Left ventricle myocardium inferior (tissue), 1 donor: ENCODE measurements around the gene SLC2A13. TPM values are rescaled to one million over a fixed set of nuclear protein-coding genes. Genes with fewer than 3 reads are reported as not detected.

Experiments used
- DNase-seq: peaks from one replicate; pipeline ENCODE4 v3.0.0-alpha.2; 2020
- H3K27ac ChIP-seq: fragments of 200-600 bp; replicated peaks from 2 replicates; pipeline ENCODE4 v1.8.0; 2021
- H3K27me3 ChIP-seq: fragments of 200-600 bp; 2 replicates; pipeline ENCODE4 v1.8.0; 2021; ENCODE audit warnings: low read depth
- H3K36me3 ChIP-seq: fragments of 200-600 bp; 2 replicates; pipeline ENCODE4 v1.8.0; 2021
- H3K4me1 ChIP-seq: fragments of 200-600 bp; 2 replicates; pipeline ENCODE4 v1.8.0; 2021
- H3K4me3 ChIP-seq: fragments of 200-600 bp; 2 replicates; pipeline ENCODE4 v1.8.0; 2021; ENCODE audit warnings: mild to moderate bottlenecking, moderate library complexity
- H3K9me3 ChIP-seq: fragments of 200-600 bp; replicated peaks from 2 replicates; pipeline ENCODE4 v1.8.0; 2021
- intact Hi-C: fragments of 100-400 bp; cut with micrococcal nuclease; formaldehyde crosslinking; loops from one replicate; pipeline ENCODE4 v1.11.0; 2022
- total RNA-seq: library from RNA; stranded (reverse); fragmentation: NEBNext Ultra II Directional; extraction: Animal tissue kit (Norgen Biotek cat#: 25700); gene quantifications from one replicate; pipeline ENCODE4 v1.2.1, GENCODE V29; 2021
- TF ChIP-seq, protein P1 (sequence below): fragments of 200-600 bp; IDR thresholded peaks from 2 replicates; pipeline ENCODE4 v1.8.0; 2021; ENCODE audit warnings: antibody characterized with exemption, mild to moderate bottlenecking, borderline replicate concordance
- donor health status: DM: no; HTN: yes; CAD: no; lungs with severe emphysema.

The SLC2A13 gene
- total RNA-seq, 1 donor from 2014 or later: 5.5 TPM

DNA sequence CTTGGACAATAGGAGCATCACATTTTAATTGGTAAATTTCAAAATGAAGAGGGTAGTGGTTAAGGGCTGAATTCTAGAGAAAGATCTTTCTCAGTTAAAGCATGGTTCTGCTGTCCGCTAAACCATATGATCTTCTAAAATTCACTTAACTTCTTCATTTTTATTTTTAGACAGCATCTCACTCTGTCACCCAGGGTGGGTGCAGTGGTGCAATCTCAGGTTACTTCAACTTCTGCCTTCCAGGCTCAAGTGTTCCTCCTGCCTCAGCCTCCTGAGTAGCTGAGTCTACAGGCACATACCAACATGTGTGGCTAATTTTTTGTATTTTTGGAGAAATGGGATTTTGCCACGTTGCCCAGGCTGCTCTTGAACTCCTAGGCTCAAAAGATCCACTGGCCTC is 259.6 kb downstream of the SLC2A13 start:
- intact Hi-C loops: no loop called here
- H3K9me3 ChIP-seq: no peaks in the 10 kb centered on the region
- no peaks in the 10 kb centered on the region for H3K36me3 ChIP-seq
- no peak overlapping the region for H3K4me3 ChIP-seq
- H3K27ac ChIP-seq: no peak overlapping the region
- DNase-seq: no peak
- TF ChIP-seq, protein P1, sequence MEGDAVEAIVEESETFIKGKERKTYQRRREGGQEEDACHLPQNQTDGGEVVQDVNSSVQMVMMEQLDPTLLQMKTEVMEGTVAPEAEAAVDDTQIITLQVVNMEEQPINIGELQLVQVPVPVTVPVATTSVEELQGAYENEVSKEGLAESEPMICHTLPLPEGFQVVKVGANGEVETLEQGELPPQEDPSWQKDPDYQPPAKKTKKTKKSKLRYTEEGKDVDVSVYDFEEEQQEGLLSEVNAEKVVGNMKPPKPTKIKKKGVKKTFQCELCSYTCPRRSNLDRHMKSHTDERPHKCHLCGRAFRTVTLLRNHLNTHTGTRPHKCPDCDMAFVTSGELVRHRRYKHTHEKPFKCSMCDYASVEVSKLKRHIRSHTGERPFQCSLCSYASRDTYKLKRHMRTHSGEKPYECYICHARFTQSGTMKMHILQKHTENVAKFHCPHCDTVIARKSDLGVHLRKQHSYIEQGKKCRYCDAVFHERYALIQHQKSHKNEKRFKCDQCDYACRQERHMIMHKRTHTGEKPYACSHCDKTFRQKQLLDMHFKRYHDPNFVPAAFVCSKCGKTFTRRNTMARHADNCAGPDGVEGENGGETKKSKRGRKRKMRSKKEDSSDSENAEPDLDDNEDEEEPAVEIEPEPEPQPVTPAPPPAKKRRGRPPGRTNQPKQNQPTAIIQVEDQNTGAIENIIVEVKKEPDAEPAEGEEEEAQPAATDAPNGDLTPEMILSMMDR: no peak
- H3K27me3 ChIP-seq: no peaks in the 10 kb centered on the region
- H3K4me1 ChIP-seq: no peaks in the 10 kb centered on the region

GRCh38 chr12:39840422-39840821 is 265.5 kb downstream of the SLC2A13 start:
- no peak for DNase-seq
- intact Hi-C loops: no loop called here
- TF ChIP-seq, protein P1: no peak

GRCh38 chr12:39839072-39839471 is 266.8 kb downstream of the SLC2A13 start:
- Histone ChIP-seq H3K9me3 (no peaks in the 10 kb centered on the region), H3K4me1 (no peaks in the 10 kb centered on the region), H3K36me3 (peaks cover 7% of the 10 kb centered on the region), H3K27ac (no peak overlapping the region), H3K4me3 (no peak overlapping the region), H3K27me3 (no peaks in the 10 kb centered on the region)
- intact Hi-C loops: no loop called here
- no peak for DNase-seq
- TF ChIP-seq, protein P1: no peak

More at GRCh38 chr12:39840422-39840821, 265.5 kb downstream of the SLC2A13 start:
- Histone ChIP-seq H3K4me3 (no peak overlapping the region), H3K9me3 (no peaks in the 10 kb centered on the region), H3K27ac (no peak overlapping the region), H3K27me3 (no peaks in the 10 kb centered on the region), H3K4me1 (no peaks in the 10 kb centered on the region), H3K36me3 (peaks cover 7% of the 10 kb centered on the region)

DNA sequence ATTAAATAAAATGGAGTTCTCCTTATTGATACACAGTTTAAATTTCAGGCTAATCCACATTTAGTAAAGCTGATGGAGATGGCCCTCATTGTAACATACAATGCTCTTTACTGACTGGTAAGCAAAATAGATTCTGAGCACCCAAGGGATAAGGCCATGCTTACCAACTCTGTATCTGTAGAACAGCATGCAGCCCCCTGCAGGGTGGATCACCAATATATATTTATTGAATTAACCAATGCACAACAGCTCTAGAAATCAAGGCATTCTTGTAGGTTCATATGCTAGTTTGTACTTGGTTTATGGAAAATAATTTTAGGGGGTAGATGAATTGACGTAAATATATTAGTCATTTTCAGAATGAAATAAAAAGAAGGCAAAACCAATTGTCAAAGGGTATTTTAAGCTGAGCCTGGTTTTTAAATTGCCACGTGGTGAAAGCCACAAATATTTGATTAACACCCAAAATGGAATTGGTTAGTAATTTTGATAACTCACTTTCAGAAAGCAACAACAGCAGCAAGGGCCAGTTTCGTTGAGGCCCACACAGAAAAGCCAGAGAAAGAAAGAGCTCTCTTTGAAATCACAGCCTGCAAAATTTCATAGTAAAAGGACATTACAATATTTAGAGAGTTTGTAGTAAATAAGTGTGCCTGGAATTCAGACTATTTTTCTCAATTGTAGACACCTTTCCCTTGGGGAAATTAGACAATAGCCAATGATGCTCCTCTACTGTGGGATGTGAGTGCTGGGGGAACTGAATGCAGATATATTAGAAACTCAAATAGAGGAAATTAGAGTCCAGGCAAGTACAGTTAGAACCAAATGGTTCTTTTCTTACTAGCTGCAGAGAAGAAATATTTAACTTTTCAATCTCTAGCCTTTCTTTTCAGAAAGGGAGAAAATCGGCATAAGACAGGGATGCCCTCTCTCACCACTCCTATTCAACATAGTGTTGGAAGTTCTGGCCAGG is 270.1 kb downstream of the SLC2A13 start:
- intact Hi-C loops: no loop called here
- Histone ChIP-seq H3K9me3 (no peaks in the 10 kb centered on the region), H3K4me1 (no peaks in the 10 kb centered on the region), H3K27ac (no peak overlapping the region), H3K27me3 (no peaks in the 10 kb centered on the region), H3K36me3 (peaks cover 7% of the 10 kb centered on the region), H3K4me3 (no peak overlapping the region)
- no peak for DNase-seq
- TF ChIP-seq, protein P1: no peak

- no peaks in the 10 kb centered on the region for H3K4me1 ChIP-seq
- no peak overlapping the region for H3K27ac ChIP-seq
- no peak for DNase-seq
- intact Hi-C loops: no loop called here
- TF ChIP-seq, protein P1: no peak
- peaks cover 13% of the 10 kb centered on the region for H3K36me3 ChIP-seq
- no peaks in the 10 kb centered on the region for H3K9me3 ChIP-seq
- H3K4me3 ChIP-seq: no peak overlapping the region
- H3K27me3 ChIP-seq: no peaks in the 10 kb centered on the region
Observed at GRCh38 chr12:39831587-39832315, 274.1 kb downstream of the SLC2A13 start.
